ENCODE results near the gene HLA-B.

The HLA-B gene

DNA sequence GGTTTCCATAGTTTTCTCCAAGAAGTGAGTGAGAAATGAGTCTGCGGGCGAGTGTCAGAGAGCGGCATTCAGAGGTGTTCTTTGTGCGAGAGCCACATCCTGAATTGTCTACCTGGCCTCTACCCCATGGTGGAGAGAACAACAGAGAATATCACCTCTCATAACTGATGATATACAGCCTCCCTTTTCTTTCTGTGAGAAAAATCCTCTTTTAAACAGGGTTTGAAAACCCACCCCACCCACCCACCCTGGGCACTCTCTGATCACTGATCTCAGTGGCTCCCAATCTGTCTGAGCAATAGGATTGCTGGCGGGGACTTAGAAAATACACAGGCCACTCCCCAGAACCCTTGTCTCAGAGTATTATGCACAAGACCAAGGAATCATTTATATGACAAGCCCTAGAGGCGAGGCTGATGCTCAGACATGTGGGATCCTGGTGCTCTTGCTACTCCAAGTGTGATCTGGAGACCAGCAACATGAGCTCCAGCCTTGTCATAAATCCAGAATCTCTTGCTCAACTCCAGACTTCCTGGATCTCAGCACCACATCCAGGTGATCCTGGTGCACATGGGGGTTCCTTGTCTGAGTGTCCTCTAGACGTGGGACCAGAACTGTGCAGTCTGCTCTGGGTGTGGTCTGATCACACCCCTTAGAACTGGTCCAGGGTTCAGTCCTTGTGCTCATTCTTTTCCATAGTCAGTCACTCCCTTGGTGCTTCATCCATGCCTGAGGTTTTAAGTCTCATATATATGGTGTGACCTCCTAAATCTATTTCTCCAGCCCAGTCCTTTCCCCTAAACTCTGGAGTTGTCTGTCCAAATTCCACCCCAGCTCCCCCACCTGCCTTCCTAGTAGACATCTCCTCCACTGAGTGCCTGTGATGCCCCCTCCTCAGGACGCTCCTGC is 5.3 kb downstream of the HLA-B start:
- DNase-seq: no peak

- DNase-seq: no peak
Observed at GRCh38 chr6:31351033-31351380, 6.0 kb downstream of the HLA-B start.

- no peak for DNase-seq
Observed at GRCh38 chr6:31350196-31351032, 6.6 kb downstream of the HLA-B start.

DNA sequence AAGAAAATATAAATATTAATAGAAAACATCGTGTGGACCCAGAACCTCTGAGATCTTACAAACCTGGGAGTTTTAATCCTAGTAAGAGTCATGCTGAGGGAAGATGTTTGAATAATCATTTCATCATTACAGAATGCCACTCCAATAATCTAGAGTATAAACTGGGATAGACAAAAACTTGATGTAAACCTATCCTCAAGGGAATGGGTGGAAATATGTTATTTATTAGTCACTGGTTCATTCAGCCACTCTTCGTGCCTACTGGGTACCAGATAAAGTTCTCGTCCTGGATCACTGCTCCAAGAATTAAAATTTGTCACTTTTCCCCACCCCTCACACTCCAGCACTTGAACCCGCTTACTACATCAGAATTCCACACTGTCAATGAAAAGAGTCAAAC is 7.7 kb downstream of the HLA-B start:
- DNase-seq: no peak

DNA sequence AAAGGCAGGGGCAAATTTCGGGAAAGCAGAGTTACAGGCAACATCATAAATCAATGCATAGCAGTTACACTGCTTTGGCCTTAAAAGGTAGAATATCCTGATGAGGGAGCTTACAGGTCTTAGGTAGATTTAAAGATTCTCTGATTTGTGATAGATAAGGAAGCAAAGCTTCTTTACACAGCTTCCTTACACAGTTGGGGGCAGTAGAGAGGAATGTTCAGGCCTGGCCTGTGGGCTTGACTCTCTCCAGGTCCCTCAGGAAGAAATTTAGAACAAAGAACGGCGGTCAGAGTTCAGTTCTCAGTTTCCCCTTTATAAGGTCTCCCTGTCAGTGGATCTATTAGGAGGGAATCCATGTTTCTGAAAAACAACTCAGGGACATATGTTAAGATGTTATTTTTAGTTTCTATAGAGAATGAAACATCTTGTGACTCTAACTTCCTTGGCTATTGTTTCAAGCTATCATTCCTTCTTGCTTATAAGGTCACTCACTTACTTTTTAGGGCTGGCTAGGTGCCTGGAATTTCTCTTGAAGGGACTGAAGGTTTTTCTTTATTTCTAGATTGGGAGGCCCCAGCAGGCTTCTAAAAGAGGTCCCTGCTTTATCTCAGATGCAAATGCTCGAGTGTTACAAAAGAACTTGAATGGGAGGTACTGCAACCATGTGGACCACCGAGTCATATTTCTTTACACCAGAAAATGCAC is 11.8 kb downstream of the HLA-B start:
- DNase-seq: no peak

GRCh38 chr6:31340228-31340627 is 16.8 kb downstream of the HLA-B start:
- no peak for DNase-seq

DNA sequence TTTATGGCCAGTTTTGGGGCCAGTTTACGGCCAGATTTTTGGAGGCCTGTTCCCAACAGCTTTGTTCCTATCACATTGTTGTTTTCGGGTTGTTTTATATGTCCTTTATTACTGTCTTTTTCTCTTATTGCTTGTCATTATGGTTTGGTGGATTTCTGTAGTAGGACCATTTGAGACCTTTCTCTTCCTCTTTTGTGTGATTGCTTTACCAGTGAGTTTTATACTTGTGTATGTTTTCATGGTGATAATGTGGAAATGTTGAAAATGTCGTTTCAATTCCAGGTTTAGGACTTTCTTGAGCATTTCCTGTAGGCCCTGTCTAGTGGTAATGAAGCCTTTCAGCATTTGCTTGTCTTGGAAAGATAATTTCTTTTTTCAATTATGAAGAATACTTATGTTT is 17.8 kb downstream of the HLA-B start:
- no peak for DNase-seq

GRCh38 chr6:31336896-31337496 is 20.0 kb downstream of the HLA-B start:
- DNase-seq: no peak

DNA sequence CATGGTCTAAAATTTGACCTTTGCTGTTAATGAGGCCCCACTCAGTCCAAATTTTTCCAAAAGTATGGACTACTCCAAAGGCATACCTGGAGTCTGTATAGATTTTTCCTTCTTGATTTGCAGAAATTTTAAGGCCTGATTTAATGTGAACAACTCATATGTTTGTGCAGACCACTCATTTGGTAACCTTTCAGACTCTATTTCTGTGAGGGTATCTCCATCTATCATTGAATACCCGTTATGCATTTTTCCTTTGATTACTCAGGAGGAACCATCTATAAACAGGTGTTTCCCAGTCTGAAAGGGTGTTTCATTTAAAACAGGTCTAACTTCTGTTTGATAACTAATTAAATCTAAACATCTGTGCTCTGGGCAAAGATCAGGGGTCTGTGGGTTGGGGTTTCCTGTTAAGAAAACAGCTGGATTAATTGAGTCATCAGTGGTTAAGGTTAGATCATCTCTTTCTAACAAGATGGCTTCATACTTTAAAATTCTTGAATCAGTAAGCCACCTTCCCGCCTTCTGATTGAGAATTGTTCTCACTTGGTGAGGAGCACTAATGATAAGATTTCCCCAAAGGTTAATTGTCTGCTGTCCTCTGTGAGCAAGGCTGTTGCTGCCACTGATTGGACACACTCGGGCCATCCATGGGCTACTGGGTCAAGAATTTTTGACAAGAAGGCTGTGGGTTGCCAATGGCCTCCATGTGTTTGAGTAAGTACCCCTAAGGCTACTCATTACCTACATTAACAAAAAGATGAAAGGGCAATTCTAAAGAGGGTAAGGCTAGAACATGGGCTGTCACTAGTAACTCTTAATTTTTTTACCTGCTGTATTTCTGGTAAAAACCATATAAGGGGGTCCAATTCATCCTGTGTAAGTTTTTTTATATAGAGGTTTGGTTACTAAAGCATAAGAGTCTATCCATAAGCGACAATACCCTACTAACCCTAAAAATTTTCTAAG is 24.1 kb downstream of the HLA-B start:
- no peak for DNase-seq

DNA sequence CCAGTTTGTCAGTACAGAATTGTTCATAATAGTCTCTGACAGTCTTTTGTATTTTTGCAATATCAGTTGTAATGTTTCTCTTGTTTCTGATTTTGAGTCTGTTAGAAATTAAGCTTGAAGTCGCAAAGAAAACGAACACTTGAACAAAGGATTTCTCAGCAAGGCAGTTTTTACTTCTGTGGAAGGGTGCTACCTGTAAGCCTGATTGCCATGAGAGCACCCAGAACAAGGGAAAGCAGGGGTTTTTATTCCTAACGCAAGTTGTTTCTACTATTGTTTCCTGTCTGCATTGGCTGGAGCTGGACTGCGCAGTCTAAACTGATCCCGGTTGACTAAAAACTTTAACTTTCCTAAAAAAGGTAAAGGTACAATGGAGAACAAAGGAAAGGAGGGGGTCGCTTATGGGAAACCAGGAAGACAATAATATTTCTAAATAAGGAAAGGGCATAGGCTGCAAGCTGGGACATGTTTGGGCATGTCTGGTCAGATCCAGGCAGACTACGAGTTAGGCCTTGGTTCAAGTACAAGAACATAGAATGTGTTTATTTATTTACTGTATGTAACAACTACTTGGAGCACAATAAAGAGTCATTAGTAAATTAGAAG is 28.5 kb downstream of the HLA-B start:
- DNase-seq: no peak

DNA sequence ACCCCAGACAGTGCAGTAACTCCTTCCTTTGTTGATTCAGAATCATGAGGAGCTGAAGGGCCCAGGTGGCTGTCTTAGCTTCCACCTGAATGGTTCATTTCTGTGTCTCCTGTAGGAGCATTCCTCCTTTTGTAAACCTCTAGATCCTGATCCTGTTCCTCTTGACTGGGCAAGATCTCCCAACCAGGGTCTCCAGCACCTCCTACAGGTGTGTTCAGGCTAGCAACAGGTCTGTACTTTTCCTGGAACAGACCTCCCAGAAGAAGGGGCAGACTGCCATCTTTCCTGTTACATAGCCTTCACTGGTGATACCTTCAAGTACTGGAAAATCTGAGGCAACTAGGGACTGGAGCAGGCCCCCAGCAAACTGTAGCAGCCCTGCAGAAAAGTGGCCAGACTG is 35.2 kb downstream of the HLA-B start:
- no peak for DNase-seq

- no peak for DNase-seq
Observed at GRCh38 chr6:31321005-31321707, 35.8 kb downstream of the HLA-B start.

DNA sequence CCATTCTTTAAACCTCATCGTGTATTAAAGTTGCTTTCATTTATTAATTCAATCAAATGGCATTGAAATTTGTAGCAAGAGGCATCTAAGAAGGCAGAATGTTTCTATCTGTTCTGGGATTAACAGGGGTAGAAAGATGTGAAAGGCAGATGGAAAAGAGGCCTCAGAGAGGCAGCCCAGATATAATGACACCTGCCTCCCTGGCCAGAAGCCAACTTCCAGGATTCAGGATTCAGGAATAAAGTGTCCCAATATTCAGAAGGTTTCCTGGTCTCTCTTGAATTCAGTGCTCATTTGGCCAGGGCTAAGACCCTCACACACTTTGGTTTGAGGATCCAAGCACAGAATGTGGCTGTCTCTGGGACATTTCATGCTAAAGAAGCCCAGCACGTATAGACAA is 39.9 kb downstream of the HLA-B start:
- no peak for DNase-seq

GRCh38 chr6:31309641-31310040 is 47.3 kb downstream of the HLA-B start:
- no peak for DNase-seq

- no peak for DNase-seq
Observed at GRCh38 chr6:31308845-31309175, 48.2 kb downstream of the HLA-B start.

- DNase-seq: no peak
Observed at GRCh38 chr6:31308050-31308844, 48.7 kb downstream of the HLA-B start.

GRCh38 chr6:31307669-31308049 is 49.3 kb downstream of the HLA-B start:
- DNase-seq: no peak

DNA sequence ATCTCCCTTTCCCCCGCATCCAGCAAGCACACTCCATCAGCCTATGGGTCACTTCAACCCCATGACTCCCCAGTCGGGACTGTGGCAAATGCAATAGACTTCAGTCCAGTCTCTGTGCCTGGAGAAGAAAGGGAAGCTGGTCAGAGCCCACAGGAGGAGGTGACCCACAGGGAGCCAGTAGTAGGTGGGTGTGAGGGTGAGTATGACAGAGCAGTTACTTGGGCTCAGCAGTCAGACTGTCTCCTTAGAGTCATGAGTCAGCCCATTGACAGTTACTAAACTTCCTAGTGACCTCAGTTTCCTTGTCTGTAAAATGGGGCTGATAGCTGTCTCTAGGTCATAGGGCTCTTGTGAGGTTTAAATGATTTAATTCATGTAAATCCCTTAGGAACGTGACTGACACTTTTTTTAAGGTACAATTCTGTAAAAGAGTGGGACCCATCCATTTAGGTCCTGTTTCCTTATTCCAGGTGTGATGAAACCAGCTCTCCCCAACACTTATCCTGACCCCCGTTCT is 51.2 kb downstream of the HLA-B start:
- DNase-seq: no peak

DNA sequence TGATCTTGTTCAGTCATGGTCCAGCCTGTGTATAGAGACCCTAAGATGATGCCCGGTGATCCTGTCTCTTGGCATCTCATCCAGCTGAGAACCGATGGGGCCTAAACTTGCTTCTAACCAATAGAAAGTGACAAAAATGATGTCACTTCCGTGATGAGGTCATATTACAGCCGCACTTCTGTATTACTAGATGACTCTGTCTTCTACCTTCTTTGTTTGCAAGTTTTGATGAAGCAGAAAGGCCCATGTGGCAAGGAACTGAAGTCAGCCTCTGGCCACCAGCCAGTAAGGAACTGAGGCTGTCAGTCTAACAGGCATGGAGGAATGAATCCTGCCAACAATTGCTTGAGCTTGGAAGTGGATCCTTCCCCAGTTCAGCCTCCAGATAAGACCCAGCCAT is 52.3 kb downstream of the HLA-B start:
- no peak for DNase-seq

Data from kidney glomerular epithelial cell (primary cell).